ENCODE data around the gene HDAC4.
A peak's percentile ranks its signal among the peaks of the same experiment; 100 is the strongest.

The HDAC4 gene

DNA sequence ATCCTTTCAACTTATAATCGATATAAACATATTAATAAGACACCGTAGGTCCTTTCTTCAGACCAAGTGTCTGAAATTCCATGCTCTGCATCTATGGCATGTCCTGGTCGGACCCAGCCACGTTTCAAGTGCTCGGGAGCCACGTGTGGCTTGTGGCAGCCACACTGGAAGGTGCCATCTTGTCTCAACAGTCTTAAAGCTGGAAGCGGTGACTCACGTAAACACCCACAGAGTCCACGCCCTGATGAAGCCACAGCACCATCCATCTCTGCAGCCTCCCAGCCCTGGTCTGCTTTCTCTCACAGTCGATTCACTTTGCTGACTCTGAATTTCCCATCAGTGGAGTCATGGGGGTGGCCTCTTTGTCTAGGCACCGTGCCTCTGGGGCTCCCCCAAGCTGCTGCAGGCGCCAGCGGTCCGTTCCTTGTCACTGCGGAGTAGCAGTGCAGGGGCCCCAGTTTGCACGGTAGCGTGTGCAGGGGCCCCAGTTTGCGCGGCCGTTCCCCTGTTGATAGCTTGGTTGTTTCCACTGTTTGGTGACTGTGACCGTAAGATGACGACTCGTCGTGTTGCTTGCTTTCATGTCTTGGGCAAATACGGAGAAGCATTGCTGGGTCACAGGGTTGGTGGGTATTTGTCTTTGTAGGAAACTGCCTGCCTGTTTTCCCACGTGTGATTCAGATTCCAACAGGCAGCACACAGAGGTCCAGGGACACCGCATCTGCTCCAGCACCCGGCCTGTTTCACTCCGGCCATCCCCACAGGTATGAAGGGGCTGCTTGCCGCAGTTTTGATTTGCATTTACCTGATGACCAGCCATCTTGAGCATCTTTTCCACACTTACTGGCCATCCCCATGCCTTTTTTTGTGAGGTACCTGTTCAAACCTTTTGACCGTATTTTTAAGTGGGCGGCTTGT, 240.3 kb downstream of the HDAC4 start:
- in situ Hi-C loops (cut with HindIII; ENCODE audit: low pct_unique_long_range_greater_than_20kb, low sequenced_read_pairs): no loop called here
- no peak for DNase-seq (ENCODE audit: low read depth in 1 of 2, low spot score in 1 of 2)
- TF ChIP-seq JUND (IDR thresholded peaks at IDR 0.05; ENCODE audit: low read depth): no peak

DNA sequence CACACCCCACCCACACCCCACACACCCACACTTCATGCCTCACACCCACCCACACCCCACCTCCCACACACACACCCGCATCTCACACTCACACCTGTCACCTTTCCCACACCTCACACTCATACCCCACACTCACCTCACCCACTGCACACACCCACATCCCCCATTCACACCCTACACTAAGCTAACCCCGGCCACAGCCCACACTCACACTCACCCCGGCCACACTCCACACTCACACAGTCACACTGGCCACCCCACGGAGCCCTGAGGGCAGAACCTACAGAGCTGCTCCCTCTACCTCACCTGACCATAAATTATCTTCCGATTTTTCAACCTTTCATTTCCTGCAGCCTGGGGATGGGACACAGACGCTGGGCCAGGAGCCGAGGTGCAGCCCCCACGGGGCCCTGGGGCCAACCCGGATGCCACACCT, 241.3 kb downstream of the HDAC4 start:
- DNase-seq (ENCODE audit: low read depth in 1 of 2, low spot score in 1 of 2): no peak
- in situ Hi-C loops (cut with HindIII; ENCODE audit: low pct_unique_long_range_greater_than_20kb, low sequenced_read_pairs): no loop called here
- no peak for TF ChIP-seq JUND (IDR thresholded peaks at IDR 0.05; ENCODE audit: low read depth)

GRCh38 chr2:239158641-239159475, 242.0 kb downstream of the HDAC4 start:
- in situ Hi-C loops (cut with HindIII; ENCODE audit: low pct_unique_long_range_greater_than_20kb, low sequenced_read_pairs): no loop called here
- no peak for TF ChIP-seq JUND (IDR thresholded peaks at IDR 0.05; ENCODE audit: low read depth)
- DNase-seq (ENCODE audit: low read depth in 1 of 2, low spot score in 1 of 2): no peak

GRCh38 chr2:239157771-239158170, 243.0 kb downstream of the HDAC4 start:
- peak; percentile 68 to 87 for DNase-seq (ENCODE audit: low read depth in 1 of 2, low spot score in 1 of 2)
- in situ Hi-C loops (cut with HindIII; ENCODE audit: low pct_unique_long_range_greater_than_20kb, low sequenced_read_pairs): no loop called here

GRCh38 chr2:239157269-239157668, 243.6 kb downstream of the HDAC4 start:
- DNase-seq (ENCODE audit: low read depth in 1 of 2, low spot score in 1 of 2): no peak
- in situ Hi-C loops (cut with HindIII; ENCODE audit: low pct_unique_long_range_greater_than_20kb, low sequenced_read_pairs): no loop called here
- TF ChIP-seq JUND (IDR thresholded peaks at IDR 0.05; ENCODE audit: low read depth): no peak

More at GRCh38 chr2:239157771-239158170, 243.0 kb downstream of the HDAC4 start:
- no peak for TF ChIP-seq JUND (IDR thresholded peaks at IDR 0.05; ENCODE audit: low read depth)

DNA sequence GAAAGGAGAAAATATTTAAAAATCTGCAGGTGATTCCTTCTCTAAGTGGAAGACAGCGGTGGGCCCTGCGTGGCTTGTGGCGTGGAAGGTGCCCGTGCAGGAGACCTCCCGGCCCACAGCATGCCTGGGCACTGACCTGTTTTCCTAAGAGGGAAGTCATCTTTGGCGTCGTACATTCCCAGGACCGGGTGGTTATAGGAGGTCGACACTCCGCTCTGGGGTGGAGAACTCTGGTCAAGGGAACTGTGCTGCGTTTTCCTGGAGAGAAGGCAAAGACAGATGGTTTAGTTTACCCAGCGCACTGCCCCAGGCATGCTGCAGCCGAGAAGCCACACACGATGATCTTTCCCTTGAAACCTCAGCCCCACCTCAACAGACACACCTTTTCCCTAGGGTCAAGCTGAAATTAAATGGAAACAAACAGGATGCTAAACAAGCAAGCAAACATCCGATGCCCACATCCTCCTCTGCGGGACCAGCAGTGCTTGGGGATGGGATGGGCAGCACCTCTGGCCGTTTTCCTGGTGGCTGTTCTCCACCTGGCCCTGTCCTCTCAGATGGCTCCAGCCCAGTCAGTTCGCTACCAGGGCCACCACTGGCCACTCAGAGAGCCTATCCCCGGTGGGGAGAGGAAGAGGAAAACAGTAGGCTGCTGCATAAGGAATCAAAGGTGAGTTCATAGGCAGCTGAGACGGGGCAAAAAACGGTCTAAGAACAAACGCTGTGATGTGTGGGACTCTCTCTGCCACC, 244.1 kb downstream of the HDAC4 start:
- no peak for DNase-seq (ENCODE audit: low read depth in 1 of 2, low spot score in 1 of 2)
- no peak for TF ChIP-seq JUND (IDR thresholded peaks at IDR 0.05; ENCODE audit: low read depth)
- in situ Hi-C loops (cut with HindIII; ENCODE audit: low pct_unique_long_range_greater_than_20kb, low sequenced_read_pairs): no loop called here

DNA sequence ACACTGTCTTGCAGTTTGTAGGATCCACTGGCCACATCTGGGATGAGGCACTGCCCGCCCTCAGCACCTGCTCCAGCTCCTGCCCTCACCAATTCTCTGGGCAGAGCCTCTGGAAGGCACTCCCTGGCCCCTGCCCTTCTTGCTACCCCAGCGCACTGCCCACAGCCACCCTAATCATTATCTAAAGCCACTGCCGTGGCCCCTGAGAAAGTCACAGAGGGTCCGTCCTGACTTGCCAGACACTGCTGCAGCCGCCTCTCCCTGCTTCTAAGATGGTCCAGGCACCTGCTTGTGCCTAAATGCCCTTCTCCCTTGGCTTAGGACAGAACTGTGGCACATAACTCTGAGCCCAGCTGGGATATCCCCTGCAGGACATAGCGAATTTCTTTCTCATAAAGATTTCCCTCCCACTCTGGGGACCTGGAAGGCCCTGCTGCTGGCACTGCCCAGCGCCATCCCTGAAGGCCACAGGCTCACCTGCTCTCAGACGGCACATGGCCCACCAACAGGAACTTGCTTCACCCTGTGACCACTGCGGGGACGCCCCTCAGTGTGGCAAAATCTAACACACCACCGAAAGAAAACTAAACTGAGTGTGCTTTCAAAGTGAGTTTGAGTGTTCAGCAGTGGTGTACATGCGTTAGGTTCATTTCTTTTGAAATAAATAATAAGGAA, 244.9 kb downstream of the HDAC4 start:
- no peak for TF ChIP-seq JUND (IDR thresholded peaks at IDR 0.05; ENCODE audit: low read depth)
- no peak for DNase-seq (ENCODE audit: low read depth in 1 of 2, low spot score in 1 of 2)
- in situ Hi-C loops (cut with HindIII; ENCODE audit: low pct_unique_long_range_greater_than_20kb, low sequenced_read_pairs): no loop called here

GRCh38 chr2:239154971-239155805, 245.6 kb downstream of the HDAC4 start:
- DNase-seq (ENCODE audit: low read depth in 1 of 2, low spot score in 1 of 2): no peak
- in situ Hi-C loops (cut with HindIII; ENCODE audit: low pct_unique_long_range_greater_than_20kb, low sequenced_read_pairs): no loop called here
- no peak for TF ChIP-seq JUND (IDR thresholded peaks at IDR 0.05; ENCODE audit: low read depth)

GRCh38 chr2:239153806-239154591, 246.8 kb downstream of the HDAC4 start:
- DNase-seq (ENCODE audit: low read depth in 1 of 2, low spot score in 1 of 2): no peak
- TF ChIP-seq JUND (IDR thresholded peaks at IDR 0.05; ENCODE audit: low read depth): no peak
- in situ Hi-C loops (cut with HindIII; ENCODE audit: low pct_unique_long_range_greater_than_20kb, low sequenced_read_pairs): no loop called here

DNA sequence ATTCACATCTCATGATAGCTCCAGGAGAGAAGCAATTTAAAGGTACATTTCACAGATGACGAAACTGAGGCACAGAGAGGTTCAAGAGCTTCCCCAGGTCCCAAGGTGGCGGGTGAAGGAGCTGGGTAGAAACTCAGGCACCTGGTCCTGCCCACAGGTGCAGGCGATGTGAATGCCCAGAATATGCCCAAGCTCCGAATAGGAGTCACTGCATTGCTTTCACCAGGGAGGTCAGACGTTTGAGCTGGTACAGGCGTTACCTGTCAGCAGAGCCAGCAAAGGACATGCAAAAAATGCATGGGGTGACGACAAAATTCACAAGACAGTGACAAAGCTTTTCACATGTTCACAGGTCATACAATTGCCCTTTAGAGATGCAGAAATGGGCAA, 247.9 kb downstream of the HDAC4 start:
- TF ChIP-seq JUND (IDR thresholded peaks at IDR 0.05; ENCODE audit: low read depth): no peak
- no peak for DNase-seq (ENCODE audit: low read depth in 1 of 2, low spot score in 1 of 2)
- in situ Hi-C loops (cut with HindIII; ENCODE audit: low pct_unique_long_range_greater_than_20kb, low sequenced_read_pairs): no loop called here
